ENCODE results near the gene KIFC1.

KIFC1 gene

GRCh38 chr6:33423777-33424176 is 32.2 kb downstream of the KIFC1 start:
- Histone ChIP-seq H3K9me3 (ENCODE audit: low read length) (no peaks in the 10 kb centered on the region), H3K9ac (ENCODE audit: low read length) (no peak overlapping the region), H3K36me3 (ENCODE audit: insufficient read depth, low read length) (no peaks in the 10 kb centered on the region), H3K27ac (ENCODE audit: low read depth, low read length) (peak overlapping the region; percentile 5), H3K4me1 (ENCODE audit: insufficient read depth, low read length) (peaks cover 49% of the 10 kb centered on the region), H3K27me3 (ENCODE audit: control insufficient read depth in 1 of 2, insufficient read depth in 2 of 2, low read length in 2 of 2) (no peaks in the 10 kb centered on the region), H3K4me3 (ENCODE audit: low read depth in 1 of 2, low read length in 2 of 2) (no peak overlapping the region)

DNA sequence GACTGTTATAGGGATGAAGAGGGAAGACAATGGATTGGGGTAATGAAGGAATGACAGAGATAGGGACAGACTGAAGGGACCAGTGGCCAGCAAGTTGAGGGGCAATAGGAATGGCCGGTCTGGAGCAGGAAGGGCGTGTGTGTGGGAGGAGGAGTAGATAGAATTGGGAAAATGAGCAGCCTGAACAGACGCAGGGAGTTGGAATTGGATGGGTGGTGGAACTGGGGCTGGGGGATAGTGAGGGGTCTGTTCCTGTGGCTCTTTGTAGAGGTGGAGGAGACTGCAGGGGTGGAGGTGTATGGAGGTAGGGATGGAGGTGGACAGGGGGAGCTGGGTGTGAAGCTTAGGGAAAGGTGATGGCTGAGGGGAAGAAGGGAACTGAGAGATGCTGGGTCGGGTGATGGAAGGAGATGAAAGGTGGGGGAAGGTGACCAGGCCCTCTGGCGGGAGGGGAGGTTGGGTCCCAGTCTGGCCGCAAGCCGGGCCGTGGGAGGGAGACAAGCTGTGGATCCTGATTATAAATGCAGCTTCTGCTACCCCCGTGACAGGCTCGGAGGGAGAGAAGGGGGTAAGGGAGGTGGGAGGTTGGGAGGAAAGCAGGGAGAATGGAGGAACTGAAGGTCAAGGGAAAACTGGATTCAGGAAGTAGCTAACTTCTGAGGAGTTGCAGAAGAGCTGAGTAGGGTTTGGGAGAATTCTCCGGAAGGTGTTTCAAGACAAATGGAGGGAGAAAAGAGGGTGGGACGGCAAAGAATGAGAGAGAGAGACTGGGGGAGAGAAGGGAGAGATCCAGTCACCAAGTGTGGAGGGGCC is 33.4 kb downstream of the KIFC1 start:
- peaks cover 46% of the 10 kb centered on the region for H3K4me1 ChIP-seq (ENCODE audit: insufficient read depth, low read length)
- no peaks in the 10 kb centered on the region for H3K36me3 ChIP-seq (ENCODE audit: insufficient read depth, low read length)
- H3K9me3 ChIP-seq (ENCODE audit: low read length), result no peaks in the 10 kb centered on the region
- H3K9ac ChIP-seq (ENCODE audit: low read length), result peak overlapping the region; percentile 95
- H3K27me3 ChIP-seq (ENCODE audit: control insufficient read depth in 1 of 2, insufficient read depth in 2 of 2, low read length in 2 of 2), result no peaks in the 10 kb centered on the region
- peak overlapping the region; percentile 97 for H3K27ac ChIP-seq (ENCODE audit: low read depth, low read length)
- H3K4me3 ChIP-seq (ENCODE audit: low read depth in 1 of 2, low read length in 2 of 2), result peak overlapping the region; percentile 44 to 85

- Histone ChIP-seq H3K27me3 (ENCODE audit: control insufficient read depth in 1 of 2, insufficient read depth in 2 of 2, low read length in 2 of 2) (no peaks in the 10 kb centered on the region), H3K36me3 (ENCODE audit: insufficient read depth, low read length) (no peaks in the 10 kb centered on the region), H3K9ac (ENCODE audit: low read length) (peak overlapping the region; percentile 95), H3K4me3 (ENCODE audit: low read depth in 1 of 2, low read length in 2 of 2) (peak overlapping the region; percentile 44 to 85), H3K4me1 (ENCODE audit: insufficient read depth, low read length) (peaks cover 55% of the 10 kb centered on the region), H3K27ac (ENCODE audit: low read depth, low read length) (peak overlapping the region; percentile 97), H3K9me3 (ENCODE audit: low read length) (no peaks in the 10 kb centered on the region)
These were observed 34.3 kb downstream of the KIFC1 start for GRCh38 chr6:33425668-33426577.

DNA sequence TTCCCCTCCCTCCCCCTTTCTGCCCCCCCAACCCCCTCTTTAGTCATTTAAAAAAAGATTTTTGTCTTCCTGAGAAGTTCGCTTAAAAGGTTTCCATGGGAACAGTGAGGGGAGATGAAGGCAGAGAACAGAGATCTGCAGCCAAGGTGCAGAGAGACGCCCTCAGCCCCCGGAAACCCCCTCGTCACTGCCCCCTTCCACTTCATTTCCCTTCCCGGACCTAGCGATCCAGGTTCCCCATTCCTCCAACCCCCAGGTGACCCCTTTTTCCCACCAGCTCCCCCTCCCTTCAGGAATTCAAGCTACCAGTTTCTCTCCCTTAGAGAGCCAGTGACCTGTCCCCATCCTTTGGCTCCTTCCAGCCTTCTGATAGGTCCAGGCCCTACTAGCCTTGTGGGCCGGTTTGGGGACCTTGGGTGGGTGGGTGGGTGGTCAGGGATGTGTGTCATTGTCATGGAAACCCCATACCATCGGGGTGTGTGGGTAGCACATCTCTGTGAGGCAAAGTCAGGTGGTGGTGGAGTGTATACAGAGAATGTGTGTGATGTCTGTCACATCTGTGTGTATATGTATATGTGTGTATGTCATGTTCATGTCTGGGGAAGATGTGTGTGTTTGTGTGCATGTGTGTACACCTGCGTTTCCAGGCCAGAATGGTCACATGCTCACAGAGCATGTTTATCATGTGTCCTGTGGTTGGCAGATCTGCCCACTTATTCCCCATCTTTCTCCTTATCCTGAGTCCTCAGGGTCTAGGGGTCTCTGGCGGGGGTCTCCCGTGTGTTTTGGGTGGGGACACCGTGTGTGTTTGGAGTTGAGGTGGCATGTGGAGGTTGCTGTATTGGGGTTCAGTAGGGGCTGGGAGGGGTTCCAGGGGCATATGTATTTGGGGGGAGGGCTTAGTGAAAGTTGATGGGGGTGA is 35.2 kb downstream of the KIFC1 start:
- H3K9me3 ChIP-seq (ENCODE audit: low read length), result no peaks in the 10 kb centered on the region
- no peak overlapping the region for H3K9ac ChIP-seq (ENCODE audit: low read length)
- H3K27me3 ChIP-seq (ENCODE audit: control insufficient read depth in 1 of 2, insufficient read depth in 2 of 2, low read length in 2 of 2), result no peaks in the 10 kb centered on the region
- H3K4me3 ChIP-seq (ENCODE audit: low read depth in 1 of 2, low read length in 2 of 2), result peak overlapping the region; percentile 52 to 85
- no peaks in the 10 kb centered on the region for H3K36me3 ChIP-seq (ENCODE audit: insufficient read depth, low read length)
- peak overlapping the region; percentile 97 for H3K27ac ChIP-seq (ENCODE audit: low read depth, low read length)
- peaks cover 64% of the 10 kb centered on the region for H3K4me1 ChIP-seq (ENCODE audit: insufficient read depth, low read length)

- Histone ChIP-seq H3K9ac (ENCODE audit: low read length) (no peak overlapping the region), H3K27ac (ENCODE audit: low read depth, low read length) (peak overlapping the region; percentile 76), H3K4me1 (ENCODE audit: insufficient read depth, low read length) (peaks cover 70% of the 10 kb centered on the region), H3K4me3 (ENCODE audit: low read depth in 1 of 2, low read length in 2 of 2) (peak overlapping the region; percentile 52 to 84), H3K36me3 (ENCODE audit: insufficient read depth, low read length) (no peaks in the 10 kb centered on the region), H3K27me3 (ENCODE audit: control insufficient read depth in 1 of 2, insufficient read depth in 2 of 2, low read length in 2 of 2) (no peaks in the 10 kb centered on the region), H3K9me3 (ENCODE audit: low read length) (no peaks in the 10 kb centered on the region)
These were observed 36.1 kb downstream of the KIFC1 start for GRCh38 chr6:33427585-33428223.

DNA sequence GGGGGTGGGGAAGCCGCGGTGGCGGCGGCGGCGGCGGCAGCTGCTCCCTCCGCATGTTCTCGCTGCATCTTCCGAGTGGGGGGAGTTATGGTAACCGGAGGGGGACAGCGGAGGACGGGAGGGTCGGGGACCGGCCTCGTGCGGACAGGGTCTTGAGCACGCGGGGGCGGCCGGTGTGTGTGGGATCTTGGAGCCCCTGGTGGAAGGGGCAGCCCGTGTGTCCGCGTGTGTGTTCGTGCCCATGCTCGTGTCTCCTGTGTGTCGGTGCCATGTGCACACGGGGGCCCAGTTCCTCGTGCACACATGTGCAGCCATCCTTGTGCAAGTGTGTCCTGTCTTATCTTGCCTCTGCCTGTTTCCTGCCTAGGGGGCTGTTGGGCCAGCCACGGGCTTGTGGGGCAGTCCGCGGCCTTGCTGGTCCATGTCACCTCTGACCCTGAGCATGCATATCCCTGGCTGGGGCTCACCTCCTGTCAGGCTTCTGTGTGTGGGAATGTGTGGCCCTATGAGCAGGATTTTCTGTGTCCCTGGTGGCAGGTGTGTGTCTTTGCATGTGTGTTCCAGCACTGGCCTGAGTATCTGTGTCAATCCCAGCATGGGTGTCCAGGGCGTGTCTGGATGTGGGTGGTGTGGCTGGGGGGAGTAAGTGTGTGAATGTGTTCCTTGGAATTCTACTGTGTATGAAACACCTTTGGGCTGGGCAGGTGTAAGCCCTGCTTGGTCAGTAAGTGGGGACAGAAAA is 36.8 kb downstream of the KIFC1 start:
- peaks cover 75% of the 10 kb centered on the region for H3K4me1 ChIP-seq (ENCODE audit: insufficient read depth, low read length)
- H3K9me3 ChIP-seq (ENCODE audit: low read length), result no peaks in the 10 kb centered on the region
- peak overlapping the region; percentile 40 for H3K27ac ChIP-seq (ENCODE audit: low read depth, low read length)
- H3K27me3 ChIP-seq (ENCODE audit: control insufficient read depth in 1 of 2, insufficient read depth in 2 of 2, low read length in 2 of 2), result no peaks in the 10 kb centered on the region
- H3K9ac ChIP-seq (ENCODE audit: low read length), result no peak overlapping the region
- peak overlapping the region in 1 of 2 donors; percentile 59 for H3K4me3 ChIP-seq (ENCODE audit: low read depth in 1 of 2, low read length in 2 of 2)
- H3K36me3 ChIP-seq (ENCODE audit: insufficient read depth, low read length), result no peaks in the 10 kb centered on the region

GRCh38 chr6:33428966-33429749 is 37.5 kb downstream of the KIFC1 start:
- H3K27ac ChIP-seq (ENCODE audit: low read depth, low read length), result peak overlapping the region; percentile 40
- H3K36me3 ChIP-seq (ENCODE audit: insufficient read depth, low read length), result no peaks in the 10 kb centered on the region
- H3K4me3 ChIP-seq (ENCODE audit: low read depth in 1 of 2, low read length in 2 of 2), result peak overlapping the region in 1 of 2 donors; percentile 59
- no peaks in the 10 kb centered on the region for H3K27me3 ChIP-seq (ENCODE audit: control insufficient read depth in 1 of 2, insufficient read depth in 2 of 2, low read length in 2 of 2)
- peaks cover 73% of the 10 kb centered on the region for H3K4me1 ChIP-seq (ENCODE audit: insufficient read depth, low read length)
- no peak overlapping the region for H3K9ac ChIP-seq (ENCODE audit: low read length)
- no peaks in the 10 kb centered on the region for H3K9me3 ChIP-seq (ENCODE audit: low read length)

- H3K9ac ChIP-seq (ENCODE audit: low read length), result no peak overlapping the region
- no peaks in the 10 kb centered on the region for H3K27me3 ChIP-seq (ENCODE audit: control insufficient read depth in 1 of 2, insufficient read depth in 2 of 2, low read length in 2 of 2)
- H3K36me3 ChIP-seq (ENCODE audit: insufficient read depth, low read length), result no peaks in the 10 kb centered on the region
- peaks cover 70% of the 10 kb centered on the region for H3K4me1 ChIP-seq (ENCODE audit: insufficient read depth, low read length)
- no peak overlapping the region for H3K27ac ChIP-seq (ENCODE audit: low read depth, low read length)
- no peaks in the 10 kb centered on the region for H3K9me3 ChIP-seq (ENCODE audit: low read length)
- H3K4me3 ChIP-seq (ENCODE audit: low read depth in 1 of 2, low read length in 2 of 2), result no peak overlapping the region
These were observed 38.1 kb downstream of the KIFC1 start for GRCh38 chr6:33429750-33430052.

GRCh38 chr6:33430334-33430733 is 38.7 kb downstream of the KIFC1 start:
- Histone ChIP-seq H3K36me3 (ENCODE audit: insufficient read depth, low read length) (peaks cover 4% of the 10 kb centered on the region), H3K27ac (ENCODE audit: low read depth, low read length) (peak overlapping the region; percentile 41), H3K4me3 (ENCODE audit: low read depth in 1 of 2, low read length in 2 of 2) (peak overlapping the region in 1 of 2 donors; percentile 32), H3K9ac (ENCODE audit: low read length) (no peak overlapping the region), H3K27me3 (ENCODE audit: control insufficient read depth in 1 of 2, insufficient read depth in 2 of 2, low read length in 2 of 2) (no peaks in the 10 kb centered on the region), H3K9me3 (ENCODE audit: low read length) (no peaks in the 10 kb centered on the region), H3K4me1 (ENCODE audit: insufficient read depth, low read length) (peaks cover 64% of the 10 kb centered on the region)

Data from muscle layer of colon (tissue), 2 donors.